OCI-LY7 (cell line): ENCODE measurements around the gene SLC25A1. TPM values are rescaled to one million over a fixed set of nuclear protein-coding genes. Genes with fewer than 3 reads are reported as not detected.
A peak's percentile ranks its signal among the peaks of the same experiment; 100 is the strongest.

Experiments
- BruUV-seq: library from RNA; stranded (reverse); fragments of 400-500 nt; replicated peaks from 2 replicates; lab custom pipeline; 2021; lab: Mats Ljungman, UMichigan
- CTCF ChIA-PET: fragments of 300-600 bp; sonication (Branson Sonifier 250); formaldehyde crosslinking; loops from one replicate; lab custom pipeline; 2022; ENCODE audit warnings: antibody characterized with exemption; ENCODE audit not compliant: unreplicated experiment; lab: Charles Lee
- POLR2A ChIA-PET: fragments of 300-600 bp; sonication (Branson Sonifier 250); formaldehyde crosslinking; loops from one replicate; lab custom pipeline; 2022; ENCODE audit warnings: antibody characterized with exemption; lab: Charles Lee
- DNase-seq: peaks from one replicate; pipeline ENCODE4 v3.0.0-alpha.2; 2015; ENCODE audit warnings: low spot score
- H2AFZ ChIP-seq: fragments of 200-600 bp; sonication (generic), shearing (Covaris generic); 2 replicates; pipeline ENCODE4 v1.6.1; 2014; ENCODE audit warnings: mild to moderate bottlenecking, antibody characterized with exemption, low read length, moderate library complexity
- H3K27ac ChIP-seq: fragments of 200-600 bp; sonication (generic); 2 replicates; pipeline ENCODE4 v1.5.1; 2014; ENCODE audit warnings: mixed run types, low read depth, mild to moderate bottlenecking, moderate library complexity, low read length, inconsistent platforms; ENCODE audit not compliant: poor library complexity, severe bottlenecking
- H3K36me3 ChIP-seq: fragments of 200-600 bp; sonication (generic); 2 replicates; pipeline ENCODE4 v1.6.1; 2014; ENCODE audit warnings: mild to moderate bottlenecking, antibody characterized with exemption, low read length, moderate library complexity, mixed read lengths; ENCODE audit not compliant: insufficient read depth
- H3K4me1 ChIP-seq: fragments of 200-600 bp; sonication (generic); 2 replicates; pipeline ENCODE4 v1.5.1; 2014; ENCODE audit warnings: mild to moderate bottlenecking, low read length; ENCODE audit not compliant: insufficient read depth, poor library complexity, severe bottlenecking
- H3K4me2 ChIP-seq: fragments of 200-600 bp; sonication (generic); 2 replicates; pipeline ENCODE4 v1.6.1; 2014; ENCODE audit warnings: mild to moderate bottlenecking, low read length
- H3K4me3 ChIP-seq: fragments of 200-600 bp; sonication (generic); 2 replicates; pipeline ENCODE4 v1.5.1; 2014; ENCODE audit warnings: mild to moderate bottlenecking, low read depth, low read length; ENCODE audit not compliant: poor library complexity, severe bottlenecking
- H3K79me2 ChIP-seq: fragments of 200-600 bp; sonication (generic); 2 replicates; pipeline ENCODE4 v1.6.1; 2016; ENCODE audit warnings: low read depth, mild to moderate bottlenecking, low read length, moderate library complexity, mixed read lengths; ENCODE audit not compliant: insufficient read depth
- H3K9me2 ChIP-seq: fragments of 200-600 bp; sonication (generic); 2 replicates; pipeline ENCODE4 v1.6.1; 2016; ENCODE audit warnings: mild to moderate bottlenecking, low read length, mixed read lengths; ENCODE audit not compliant: insufficient read depth
- H3K9me3 ChIP-seq: fragments of 200-600 bp; sonication (generic); 2 replicates; pipeline ENCODE4 v1.6.1; 2014; ENCODE audit warnings: mild to moderate bottlenecking, mixed run types, low read length, mixed read lengths
- H4K20me1 ChIP-seq: fragments of 200-600 bp; sonication (generic); 2 replicates; pipeline ENCODE4 v1.6.1; 2014; ENCODE audit warnings: mild to moderate bottlenecking, antibody characterized with exemption, low read length, moderate library complexity, mixed read lengths; ENCODE audit not compliant: insufficient read depth
- EZH2phosphoT487 ChIP-seq: fragments of 200-600 bp; sonication (generic); IDR thresholded peaks from 2 replicates; pipeline ENCODE4 v1.6.1; 2018; ENCODE audit warnings: low read depth, borderline replicate concordance, mild to moderate bottlenecking, mixed run types, antibody characterized with exemption, low read length, moderate library complexity, mixed read lengths
- intact Hi-C: fragments of 100-400 bp; cut with micrococcal nuclease; formaldehyde crosslinking; loops from one replicate; pipeline ENCODE4 v1.10.0; 2022; ENCODE audit not compliant: unreplicated experiment
- total RNA-seq, 2 experiments: library from RNA; depleted of rRNA in 1 of 2; stranded (reverse); fragments of >200 nt in 1 of 2; shearing (Covaris generic) in 1 of 2; gene quantifications; 2 replicates each; pipeline ENCODE4 v1.2.3, GENCODE V29; 2014 to 2022
- TF ChIP-seq, protein P1 (sequence below): fragments of 200-600 bp; sonication (generic); conservative IDR thresholded peaks from 2 replicates; pipeline ENCODE4 v1.5.1; 2014; ENCODE audit warnings: mild to moderate bottlenecking, antibody characterized with exemption, low read length, moderate library complexity, mixed read lengths

Gene SLC25A1
- total RNA-seq, 2 experiments from 2014 or later: 59.5 to 117 TPM

DNA sequence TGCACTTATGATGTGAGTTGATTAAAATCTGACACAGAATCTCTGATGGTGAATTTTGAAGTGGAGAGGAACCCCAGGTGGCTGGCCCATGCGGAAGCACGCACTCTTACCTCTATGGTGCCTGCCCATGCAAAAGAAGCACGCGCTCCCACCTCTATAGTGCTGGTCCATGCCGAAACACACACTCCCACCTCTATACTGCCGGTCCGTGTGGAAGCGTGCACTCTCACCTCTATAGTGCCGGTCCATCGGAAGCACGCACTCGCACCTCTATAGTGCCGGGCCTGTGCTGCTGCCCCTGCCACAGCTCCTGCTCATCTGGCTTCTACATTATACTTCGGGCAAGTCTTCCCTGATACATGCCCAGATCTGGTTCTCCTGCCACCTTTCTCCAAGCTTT lies 36.8 kb upstream of the SLC25A1 start:
- CTCF ChIA-PET: no interaction called here
- Histone ChIP-seq H3K27ac (no peak overlapping the region), H3K9me3 (no peaks in the 10 kb centered on the region), H3K9me2 (no peaks in the 10 kb centered on the region), H2AFZ (no peak overlapping the region), H3K4me1 (peaks cover 39% of the 10 kb centered on the region), H4K20me1 (no peaks in the 10 kb centered on the region), H3K4me3 (no peak overlapping the region), H3K36me3 (no peaks in the 10 kb centered on the region), H3K79me2 (no peaks in the 10 kb centered on the region), H3K4me2 (no peak overlapping the region)
- no TSS peak for BruUV-seq
- POLR2A ChIA-PET: no interaction called here
- no peak for DNase-seq
- TF ChIP-seq, protein P1, sequence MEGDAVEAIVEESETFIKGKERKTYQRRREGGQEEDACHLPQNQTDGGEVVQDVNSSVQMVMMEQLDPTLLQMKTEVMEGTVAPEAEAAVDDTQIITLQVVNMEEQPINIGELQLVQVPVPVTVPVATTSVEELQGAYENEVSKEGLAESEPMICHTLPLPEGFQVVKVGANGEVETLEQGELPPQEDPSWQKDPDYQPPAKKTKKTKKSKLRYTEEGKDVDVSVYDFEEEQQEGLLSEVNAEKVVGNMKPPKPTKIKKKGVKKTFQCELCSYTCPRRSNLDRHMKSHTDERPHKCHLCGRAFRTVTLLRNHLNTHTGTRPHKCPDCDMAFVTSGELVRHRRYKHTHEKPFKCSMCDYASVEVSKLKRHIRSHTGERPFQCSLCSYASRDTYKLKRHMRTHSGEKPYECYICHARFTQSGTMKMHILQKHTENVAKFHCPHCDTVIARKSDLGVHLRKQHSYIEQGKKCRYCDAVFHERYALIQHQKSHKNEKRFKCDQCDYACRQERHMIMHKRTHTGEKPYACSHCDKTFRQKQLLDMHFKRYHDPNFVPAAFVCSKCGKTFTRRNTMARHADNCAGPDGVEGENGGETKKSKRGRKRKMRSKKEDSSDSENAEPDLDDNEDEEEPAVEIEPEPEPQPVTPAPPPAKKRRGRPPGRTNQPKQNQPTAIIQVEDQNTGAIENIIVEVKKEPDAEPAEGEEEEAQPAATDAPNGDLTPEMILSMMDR: no peak
- TF ChIP-seq EZH2phosphoT487: no peak
- intact Hi-C loops: no loop called here

DNA sequence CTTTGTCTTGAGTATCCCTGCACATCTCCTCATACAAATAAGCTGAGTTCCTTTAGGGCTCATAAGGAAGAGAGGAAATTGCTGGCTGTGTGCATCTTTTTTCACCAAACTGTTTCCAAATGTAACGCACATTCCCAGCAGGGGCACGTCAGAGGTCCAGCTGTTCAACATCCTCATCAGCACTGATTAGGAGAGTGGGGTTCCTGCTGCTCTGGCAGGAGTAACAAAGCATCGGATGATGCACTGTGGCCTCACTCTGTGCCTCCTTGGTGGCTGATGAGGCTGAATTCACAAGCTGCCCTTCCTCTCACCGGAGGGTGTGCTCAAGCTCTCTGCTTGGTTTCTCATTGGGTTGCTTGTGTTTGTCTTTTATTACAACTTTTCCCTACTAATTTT lies 35.5 kb upstream of the SLC25A1 start:
- Histone ChIP-seq H2AFZ (no peak overlapping the region), H3K4me1 (peaks cover 39% of the 10 kb centered on the region), H3K36me3 (no peaks in the 10 kb centered on the region), H3K9me3 (no peaks in the 10 kb centered on the region), H3K4me3 (no peak overlapping the region), H3K9me2 (no peaks in the 10 kb centered on the region), H3K4me2 (no peak overlapping the region), H4K20me1 (no peaks in the 10 kb centered on the region), H3K27ac (no peak overlapping the region), H3K79me2 (no peaks in the 10 kb centered on the region)
- POLR2A ChIA-PET: interaction anchor here (0.7 kb wide), 1 partner anchor 68 kb away, joined by 5 read pairs; no protein-coding TSS in a partner anchor
- CTCF ChIA-PET: no interaction called here
- DNase-seq: no peak
- BruUV-seq: no TSS peak
- intact Hi-C loops: no loop called here
- no peak for TF ChIP-seq EZH2phosphoT487
- TF ChIP-seq, protein P1: no peak

DNA sequence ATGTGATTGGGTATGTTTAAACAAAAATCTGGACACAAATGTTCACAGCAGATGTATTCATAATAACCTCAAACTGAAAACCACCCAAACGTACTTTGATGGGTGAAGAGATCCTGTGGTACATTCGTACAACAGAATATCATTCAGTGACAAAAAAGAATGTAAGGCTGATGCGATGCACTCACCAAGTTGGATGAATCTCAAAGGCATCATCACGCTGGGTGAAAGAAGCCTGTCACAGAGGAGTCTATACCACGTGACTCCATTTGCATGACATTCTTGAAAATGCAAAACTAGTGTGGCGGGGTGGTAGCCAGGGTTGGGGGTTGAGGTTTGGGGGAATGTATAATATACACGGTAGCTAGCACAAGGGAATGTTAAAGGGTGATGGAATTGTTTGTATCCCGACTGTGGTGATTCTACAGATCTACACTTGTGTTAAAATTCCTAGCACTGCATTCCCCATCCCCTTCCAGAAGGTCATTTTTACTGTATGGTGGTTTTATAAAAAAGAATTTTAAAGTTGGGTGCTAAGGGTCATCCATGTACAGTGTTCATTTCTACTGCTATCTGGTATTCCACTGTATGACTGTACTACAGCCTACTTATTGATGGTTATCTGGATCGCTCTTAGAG lies 35.0 kb upstream of the SLC25A1 start:
- intact Hi-C loops: no loop called here
- CTCF ChIA-PET: no interaction called here
- H3K4me3 ChIP-seq: no peak overlapping the region
- peak overlapping the region; percentile 55; the same call in 1 of the 2 replicates for H2AFZ ChIP-seq
- H4K20me1 ChIP-seq: no peaks in the 10 kb centered on the region
- POLR2A ChIA-PET: no interaction called here
- H3K9me2 ChIP-seq: no peaks in the 10 kb centered on the region
- TF ChIP-seq EZH2phosphoT487: no peak
- TF ChIP-seq, protein P1: no peak
- BruUV-seq: no TSS peak
- no peaks in the 10 kb centered on the region for H3K9me3 ChIP-seq
- H3K4me2 ChIP-seq: peak overlapping the region; percentile 30; the same call in 1 of the 2 replicates
- H3K27ac ChIP-seq: no peak overlapping the region
- no peaks in the 10 kb centered on the region for H3K36me3 ChIP-seq
- H3K79me2 ChIP-seq: no peaks in the 10 kb centered on the region
- no peak for DNase-seq
- peaks cover 38% of the 10 kb centered on the region for H3K4me1 ChIP-seq
